Measurements from ENCODE around the gene SLC35F3.

The SLC35F3 gene

GRCh38 chr1:233912909-233913308 is 8.4 kb downstream of the SLC35F3 start:
- H3K27me3 ChIP-seq (ENCODE audit: low read depth, low read length) = no peaks in the 10 kb centered on the region
- no peaks in the 10 kb centered on the region for H3K36me3 ChIP-seq (ENCODE audit: control insufficient read depth in 1 of 2, insufficient read depth in 2 of 2, low read length in 2 of 2)
- no peaks in the 10 kb centered on the region for H3K4me1 ChIP-seq (ENCODE audit: control insufficient read depth in 1 of 2, insufficient read depth in 2 of 2, low read length in 2 of 2)
- H3K27ac ChIP-seq (ENCODE audit: low read length) = no peak overlapping the region
- H3K4me3 ChIP-seq (ENCODE audit: low read depth in 1 of 2, low read length in 2 of 2) = no peak overlapping the region
- H3K9me3 ChIP-seq (ENCODE audit: control insufficient read depth in 1 of 2, low read length in 2 of 2) = no peaks in the 10 kb centered on the region

- H3K27me3 ChIP-seq (ENCODE audit: low read depth, low read length) = no peaks in the 10 kb centered on the region
- peaks cover 0 to 3% of the 10 kb centered on the region in 2 donors for H3K9me3 ChIP-seq (ENCODE audit: control insufficient read depth in 1 of 2, low read length in 2 of 2)
- no peak overlapping the region for H3K27ac ChIP-seq (ENCODE audit: low read length)
- H3K36me3 ChIP-seq (ENCODE audit: control insufficient read depth in 1 of 2, insufficient read depth in 2 of 2, low read length in 2 of 2) = no peaks in the 10 kb centered on the region
- H3K4me3 ChIP-seq (ENCODE audit: low read depth in 1 of 2, low read length in 2 of 2) = no peak overlapping the region
- no peaks in the 10 kb centered on the region for H3K4me1 ChIP-seq (ENCODE audit: control insufficient read depth in 1 of 2, insufficient read depth in 2 of 2, low read length in 2 of 2)
These were observed 12.2 kb downstream of the SLC35F3 start for GRCh38 chr1:233916706-233917105.

GRCh38 chr1:233919786-233920185 is 15.3 kb downstream of the SLC35F3 start:
- H3K4me1 ChIP-seq (ENCODE audit: control insufficient read depth in 1 of 2, insufficient read depth in 2 of 2, low read length in 2 of 2) = no peaks in the 10 kb centered on the region
- no peak overlapping the region for H3K4me3 ChIP-seq (ENCODE audit: low read depth in 1 of 2, low read length in 2 of 2)
- peaks cover 0 to 5% of the 10 kb centered on the region in 2 donors for H3K9me3 ChIP-seq (ENCODE audit: control insufficient read depth in 1 of 2, low read length in 2 of 2)
- H3K27ac ChIP-seq (ENCODE audit: low read length) = no peak overlapping the region
- H3K36me3 ChIP-seq (ENCODE audit: control insufficient read depth in 1 of 2, insufficient read depth in 2 of 2, low read length in 2 of 2) = no peaks in the 10 kb centered on the region
- H3K27me3 ChIP-seq (ENCODE audit: low read depth, low read length) = no peaks in the 10 kb centered on the region

GRCh38 chr1:233928123-233928522 is 23.6 kb downstream of the SLC35F3 start:
- Histone ChIP-seq H3K36me3 (ENCODE audit: control insufficient read depth in 1 of 2, insufficient read depth in 2 of 2, low read length in 2 of 2) (no peaks in the 10 kb centered on the region), H3K27me3 (ENCODE audit: low read depth, low read length) (no peaks in the 10 kb centered on the region), H3K27ac (ENCODE audit: low read length) (no peak overlapping the region), H3K4me1 (ENCODE audit: control insufficient read depth in 1 of 2, insufficient read depth in 2 of 2, low read length in 2 of 2) (no peaks in the 10 kb centered on the region), H3K9me3 (ENCODE audit: control insufficient read depth in 1 of 2, low read length in 2 of 2) (no peaks in the 10 kb centered on the region), H3K4me3 (ENCODE audit: low read depth in 1 of 2, low read length in 2 of 2) (no peak overlapping the region)

GRCh38 chr1:233933339-233933738 is 28.9 kb downstream of the SLC35F3 start:
- H3K9me3 ChIP-seq (ENCODE audit: control insufficient read depth in 1 of 2, low read length in 2 of 2) = no peaks in the 10 kb centered on the region
- H3K27ac ChIP-seq (ENCODE audit: low read length) = no peak overlapping the region
- no peaks in the 10 kb centered on the region for H3K4me1 ChIP-seq (ENCODE audit: control insufficient read depth in 1 of 2, insufficient read depth in 2 of 2, low read length in 2 of 2)
- H3K27me3 ChIP-seq (ENCODE audit: low read depth, low read length) = no peaks in the 10 kb centered on the region
- no peaks in the 10 kb centered on the region for H3K36me3 ChIP-seq (ENCODE audit: control insufficient read depth in 1 of 2, insufficient read depth in 2 of 2, low read length in 2 of 2)
- no peak overlapping the region for H3K4me3 ChIP-seq (ENCODE audit: low read depth in 1 of 2, low read length in 2 of 2)

GRCh38 chr1:233935297-233935868 is 30.9 kb downstream of the SLC35F3 start:
- Histone ChIP-seq H3K9me3 (ENCODE audit: control insufficient read depth in 1 of 2, low read length in 2 of 2) (no peaks in the 10 kb centered on the region), H3K27ac (ENCODE audit: low read length) (no peak overlapping the region), H3K36me3 (ENCODE audit: control insufficient read depth in 1 of 2, insufficient read depth in 2 of 2, low read length in 2 of 2) (no peaks in the 10 kb centered on the region), H3K4me3 (ENCODE audit: low read depth in 1 of 2, low read length in 2 of 2) (no peak overlapping the region), H3K4me1 (ENCODE audit: control insufficient read depth in 1 of 2, insufficient read depth in 2 of 2, low read length in 2 of 2) (no peaks in the 10 kb centered on the region), H3K27me3 (ENCODE audit: low read depth, low read length) (no peaks in the 10 kb centered on the region)

- Histone ChIP-seq H3K27me3 (ENCODE audit: low read depth, low read length) (no peaks in the 10 kb centered on the region), H3K36me3 (ENCODE audit: control insufficient read depth in 1 of 2, insufficient read depth in 2 of 2, low read length in 2 of 2) (no peaks in the 10 kb centered on the region), H3K4me3 (ENCODE audit: low read depth in 1 of 2, low read length in 2 of 2) (no peak overlapping the region), H3K4me1 (ENCODE audit: control insufficient read depth in 1 of 2, insufficient read depth in 2 of 2, low read length in 2 of 2) (no peaks in the 10 kb centered on the region), H3K27ac (ENCODE audit: low read length) (no peak overlapping the region), H3K9me3 (ENCODE audit: control insufficient read depth in 1 of 2, low read length in 2 of 2) (no peaks in the 10 kb centered on the region)
These were observed 31.9 kb downstream of the SLC35F3 start for GRCh38 chr1:233936422-233936821.

- Histone ChIP-seq H3K4me3 (ENCODE audit: low read depth in 1 of 2, low read length in 2 of 2) (no peak overlapping the region), H3K36me3 (ENCODE audit: control insufficient read depth in 1 of 2, insufficient read depth in 2 of 2, low read length in 2 of 2) (no peaks in the 10 kb centered on the region), H3K4me1 (ENCODE audit: control insufficient read depth in 1 of 2, insufficient read depth in 2 of 2, low read length in 2 of 2) (no peaks in the 10 kb centered on the region), H3K27me3 (ENCODE audit: low read depth, low read length) (no peaks in the 10 kb centered on the region), H3K27ac (ENCODE audit: low read length) (no peak overlapping the region), H3K9me3 (ENCODE audit: control insufficient read depth in 1 of 2, low read length in 2 of 2) (no peaks in the 10 kb centered on the region)
These were observed 32.4 kb downstream of the SLC35F3 start for GRCh38 chr1:233936842-233937241.

- Histone ChIP-seq H3K27ac (ENCODE audit: low read length) (no peak overlapping the region), H3K36me3 (ENCODE audit: control insufficient read depth in 1 of 2, insufficient read depth in 2 of 2, low read length in 2 of 2) (no peaks in the 10 kb centered on the region), H3K9me3 (ENCODE audit: control insufficient read depth in 1 of 2, low read length in 2 of 2) (no peaks in the 10 kb centered on the region), H3K27me3 (ENCODE audit: low read depth, low read length) (no peaks in the 10 kb centered on the region), H3K4me3 (ENCODE audit: low read depth in 1 of 2, low read length in 2 of 2) (no peak overlapping the region), H3K4me1 (ENCODE audit: control insufficient read depth in 1 of 2, insufficient read depth in 2 of 2, low read length in 2 of 2) (no peaks in the 10 kb centered on the region)
These were observed 34.0 kb downstream of the SLC35F3 start for GRCh38 chr1:233938476-233938875.

- Histone ChIP-seq H3K4me1 (ENCODE audit: control insufficient read depth in 1 of 2, insufficient read depth in 2 of 2, low read length in 2 of 2) (no peaks in the 10 kb centered on the region), H3K27ac (ENCODE audit: low read length) (no peak overlapping the region), H3K9me3 (ENCODE audit: control insufficient read depth in 1 of 2, low read length in 2 of 2) (no peaks in the 10 kb centered on the region), H3K27me3 (ENCODE audit: low read depth, low read length) (no peaks in the 10 kb centered on the region), H3K4me3 (ENCODE audit: low read depth in 1 of 2, low read length in 2 of 2) (no peak overlapping the region), H3K36me3 (ENCODE audit: control insufficient read depth in 1 of 2, insufficient read depth in 2 of 2, low read length in 2 of 2) (no peaks in the 10 kb centered on the region)
These were observed 35.0 kb downstream of the SLC35F3 start for GRCh38 chr1:233939451-233939850.

GRCh38 chr1:233940908-233941307 is 36.4 kb downstream of the SLC35F3 start:
- Histone ChIP-seq H3K36me3 (ENCODE audit: control insufficient read depth in 1 of 2, insufficient read depth in 2 of 2, low read length in 2 of 2) (no peaks in the 10 kb centered on the region), H3K4me1 (ENCODE audit: control insufficient read depth in 1 of 2, insufficient read depth in 2 of 2, low read length in 2 of 2) (no peaks in the 10 kb centered on the region), H3K9me3 (ENCODE audit: control insufficient read depth in 1 of 2, low read length in 2 of 2) (no peaks in the 10 kb centered on the region), H3K27ac (ENCODE audit: low read length) (no peak overlapping the region), H3K27me3 (ENCODE audit: low read depth, low read length) (no peaks in the 10 kb centered on the region), H3K4me3 (ENCODE audit: low read depth in 1 of 2, low read length in 2 of 2) (no peak overlapping the region)

GRCh38 chr1:233944601-233945000 is 40.1 kb downstream of the SLC35F3 start:
- H3K36me3 ChIP-seq (ENCODE audit: control insufficient read depth in 1 of 2, insufficient read depth in 2 of 2, low read length in 2 of 2) = no peaks in the 10 kb centered on the region
- no peak overlapping the region for H3K4me3 ChIP-seq (ENCODE audit: low read depth in 1 of 2, low read length in 2 of 2)
- H3K4me1 ChIP-seq (ENCODE audit: control insufficient read depth in 1 of 2, insufficient read depth in 2 of 2, low read length in 2 of 2) = no peaks in the 10 kb centered on the region
- H3K27me3 ChIP-seq (ENCODE audit: low read depth, low read length) = no peaks in the 10 kb centered on the region
- H3K9me3 ChIP-seq (ENCODE audit: control insufficient read depth in 1 of 2, low read length in 2 of 2) = no peaks in the 10 kb centered on the region
- H3K27ac ChIP-seq (ENCODE audit: low read length) = no peak overlapping the region
